Stomach (tissue), 9 donors: Measurements from ENCODE around the gene PAK6. TPM values are rescaled to one million over a fixed set of nuclear protein-coding genes. Genes with fewer than 3 reads are reported as not detected.

Experiments
- DNase-seq, 2 donors: peaks; one replicate each; pipeline versions ENCODE4 v3.0.0 to v3.0.0-alpha.2; 2013 to 2019
- H3K27ac ChIP-seq, 5 donors: fragments of 200-600 bp in 4 of 5; sonication (generic) in 4 of 5; one replicate each; pipeline ENCODE4 v1.5.1; 2013 to 2019; ENCODE audit warnings: mild to moderate bottlenecking in 1 of 5, moderate library complexity in 1 of 5
- H3K27me3 ChIP-seq, 3 donors: fragments of 200-600 bp; sonication (generic); one replicate each; pipeline ENCODE4 v1.5.1; 2017 to 2019; ENCODE audit warnings: mixed run types in 1 of 3
- H3K36me3 ChIP-seq, 4 donors: fragments of 200-600 bp; sonication (generic); 1 replicate in 3 of 4; 2 replicates in 1 of 4; pipeline ENCODE4 v1.5.1; 2016 to 2019
- H3K4me1 ChIP-seq, 4 donors: fragments of 200-600 bp; sonication (generic); one replicate each; pipeline ENCODE4 v1.5.1; 2016 to 2019
- H3K4me3 ChIP-seq, 4 donors: fragments of 200-600 bp; sonication (generic) in 3 of 4; one replicate each; pipeline ENCODE4 v1.5.1; 2016 to 2019; ENCODE audit warnings: mild to moderate bottlenecking in 1 of 4
- H3K9me3 ChIP-seq, 4 donors: fragments of 200-600 bp; sonication (generic); one replicate each; pipeline ENCODE4 v1.5.1; 2016 to 2019
- EP300 ChIP-seq: sonication (generic); formaldehyde crosslinking; IDR thresholded peaks from one replicate; pipeline ENCODE4 v1.6.1; 2017; ENCODE audit warnings: antibody characterized with exemption
- POLR2A ChIP-seq, 4 donors: fragments of 450-650 bp; IDR thresholded peaks; one replicate each; pipeline ENCODE4 v1.6.1; 2016; ENCODE audit warnings: antibody characterized with exemption in 4 of 4, control low read depth in 2 of 4, mild to moderate bottlenecking in 1 of 4, moderate library complexity in 1 of 4
- POLR2AphosphoS5 ChIP-seq, 3 donors: sonication (generic); formaldehyde crosslinking; IDR thresholded peaks; one replicate each; pipeline ENCODE4 v1.6.1; 2016; ENCODE audit warnings: antibody characterized with exemption in 3 of 3
- WGBS, 5 donors: extraction: QIAGEN DNeasy Blood & Tissue Kit in 3 of 5; methylation state at CpG; one replicate each; pipeline versions ENCODE4 v1.1.5 to v1.1.7; 2013 to 2018; 5-methylcytosine and 5-hydroxymethylcytosine counted together
- intact Hi-C: fragments of 100-400 bp; cut with DNase I; formaldehyde crosslinking; loops from one replicate; pipeline ENCODE4 v1.15.1; 2023; ENCODE audit warnings: low total_unique reads
- polyA plus RNA-seq, 3 donors: library from polyadenylated mRNA; stranded (reverse); fragments of 200-250 nt; gene quantifications; one replicate each; pipeline ENCODE4 v1.2.3, GENCODE V29; 2013
- total RNA-seq, 5 donors: library from RNA; depleted of rRNA; stranded (reverse); fragments of >200 nt; gene quantifications; one replicate each; pipeline versions ENCODE4 v1.1.0 to v1.2.3, GENCODE V29; 2014 to 2016
- TF ChIP-seq, protein P1 (sequence below), 7 experiments: fragments of 450-650 bp in 4 of 7; fragments of 200-600 bp in 3 of 7; sonication (generic) in 3 of 7; IDR thresholded peaks; one replicate each; pipeline ENCODE4 v1.5.1; 2016 to 2019; ENCODE audit warnings: antibody characterized with exemption in 7 of 7, control low read depth in 2 of 7, mild to moderate bottlenecking in 1 of 7
- donor health status: healthy with polysubstance abuse.
- donor health status: Bipolar disorder and iron deficiency.
- donor health status: healthy.

Gene PAK6
- total and polyA plus RNA-seq, 8 donors: under 0.01 to 91.9 (median 6.2) TPM

- TF ChIP-seq POLR2A (IDR thresholded peaks at IDR 0.05): no peak
- TF ChIP-seq, protein P1, sequence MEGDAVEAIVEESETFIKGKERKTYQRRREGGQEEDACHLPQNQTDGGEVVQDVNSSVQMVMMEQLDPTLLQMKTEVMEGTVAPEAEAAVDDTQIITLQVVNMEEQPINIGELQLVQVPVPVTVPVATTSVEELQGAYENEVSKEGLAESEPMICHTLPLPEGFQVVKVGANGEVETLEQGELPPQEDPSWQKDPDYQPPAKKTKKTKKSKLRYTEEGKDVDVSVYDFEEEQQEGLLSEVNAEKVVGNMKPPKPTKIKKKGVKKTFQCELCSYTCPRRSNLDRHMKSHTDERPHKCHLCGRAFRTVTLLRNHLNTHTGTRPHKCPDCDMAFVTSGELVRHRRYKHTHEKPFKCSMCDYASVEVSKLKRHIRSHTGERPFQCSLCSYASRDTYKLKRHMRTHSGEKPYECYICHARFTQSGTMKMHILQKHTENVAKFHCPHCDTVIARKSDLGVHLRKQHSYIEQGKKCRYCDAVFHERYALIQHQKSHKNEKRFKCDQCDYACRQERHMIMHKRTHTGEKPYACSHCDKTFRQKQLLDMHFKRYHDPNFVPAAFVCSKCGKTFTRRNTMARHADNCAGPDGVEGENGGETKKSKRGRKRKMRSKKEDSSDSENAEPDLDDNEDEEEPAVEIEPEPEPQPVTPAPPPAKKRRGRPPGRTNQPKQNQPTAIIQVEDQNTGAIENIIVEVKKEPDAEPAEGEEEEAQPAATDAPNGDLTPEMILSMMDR (IDR thresholded peaks at IDR 0.05): no peak
- no peak for TF ChIP-seq EP300
- no peak for TF ChIP-seq POLR2AphosphoS5 (IDR thresholded peaks at IDR 0.05)
- no peak for DNase-seq
- no peak overlapping the region for H3K27ac ChIP-seq
- no peaks in the 10 kb centered on the region for H3K9me3 ChIP-seq
- intact Hi-C loops: no loop called here
- peaks cover 4 to 20% (median 6%) of the 10 kb centered on the region in 4 donors for H3K4me1 ChIP-seq
- no peaks in the 10 kb centered on the region for H3K36me3 ChIP-seq
- H3K4me3 ChIP-seq: no peak overlapping the region
- peaks cover 0 to 9% (median 0%) of the 10 kb centered on the region in 3 donors for H3K27me3 ChIP-seq
- WGBS, 5 donors: 89 to 96% (median 93%) methylated on average over 11 of the region's 11 CpGs
Measured at GRCh38 chr15:40233727-40234577, 4.9 kb upstream of the PAK6 start.

DNA sequence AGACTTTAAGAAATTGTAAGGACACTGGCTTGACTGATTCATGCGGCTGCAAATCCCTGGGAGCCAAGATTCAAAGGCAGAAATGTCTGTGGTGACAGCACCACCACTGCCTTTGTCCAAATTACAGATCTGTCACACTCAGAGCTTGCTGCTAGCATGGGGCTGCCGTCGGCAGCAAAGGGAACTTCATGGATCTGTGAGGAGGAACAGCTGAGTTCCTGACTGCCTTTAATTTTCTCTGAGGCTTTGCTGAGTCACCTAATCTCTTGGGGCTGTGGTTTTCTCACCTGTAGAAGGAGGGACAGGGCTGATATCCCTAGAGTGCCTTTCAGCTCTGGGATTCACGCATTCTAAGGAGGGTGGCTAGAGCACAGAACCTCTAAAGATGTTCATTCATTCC, 4.1 kb upstream of the PAK6 start:
- Histone ChIP-seq H3K4me1 (peaks cover 10 to 28% (median 13%) of the 10 kb centered on the region in 4 donors), H3K9me3 (no peaks in the 10 kb centered on the region), H3K36me3 (no peaks in the 10 kb centered on the region), H3K27me3 (peaks cover 0 to 18% (median 2%) of the 10 kb centered on the region in 3 donors), H3K27ac (no peak overlapping the region), H3K4me3 (no peak overlapping the region)
- intact Hi-C loops: no loop called here
- 66 to 74% (median 70%) methylated on average over 4 of the region's 4 CpGs for WGBS, 5 donors
- no peak for DNase-seq
- TF ChIP-seq EP300 (no peak), POLR2A (IDR thresholded peaks at IDR 0.05) (no peak), POLR2AphosphoS5 (IDR thresholded peaks at IDR 0.05) (no peak)
- TF ChIP-seq, protein P1 (IDR thresholded peaks at IDR 0.05): no peak

DNA sequence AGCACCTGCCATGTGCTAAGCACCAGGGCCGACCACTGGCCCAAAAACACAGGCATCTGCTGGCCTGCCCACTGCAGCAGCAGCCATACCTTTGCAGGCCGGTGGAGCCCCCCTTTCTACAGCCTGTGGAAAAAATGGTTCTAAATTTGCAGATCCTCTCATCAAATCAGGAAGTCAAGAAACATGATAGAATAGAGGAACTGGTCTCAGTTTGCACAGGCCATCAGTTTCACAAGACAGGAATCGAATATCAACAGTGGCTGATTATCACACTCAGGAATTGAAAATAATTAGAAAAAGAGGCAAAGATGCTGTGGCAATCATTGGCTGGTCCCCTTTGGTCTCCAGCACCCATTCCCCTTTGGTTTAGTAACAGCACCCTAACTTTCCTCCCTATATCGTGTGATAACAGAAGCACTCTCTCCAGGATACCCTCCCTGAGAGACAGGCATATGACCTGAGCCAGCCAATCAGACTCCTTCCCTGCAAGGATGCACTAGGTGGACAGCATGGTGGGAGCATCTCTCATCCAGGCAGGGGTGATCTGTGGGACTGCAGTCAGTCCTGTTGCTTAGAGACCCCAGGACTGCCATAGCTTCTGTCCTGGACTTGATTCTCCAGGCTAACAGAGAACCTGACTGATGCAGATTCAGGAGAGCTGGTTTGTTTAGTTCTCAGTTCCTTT, 3.5 kb upstream of the PAK6 start:
- no peak overlapping the region for H3K27ac ChIP-seq
- WGBS, 5 donors: 67 to 88% (median 79%) methylated on average over 4 of the region's 4 CpGs
- H3K36me3 ChIP-seq: no peaks in the 10 kb centered on the region
- no peak for TF ChIP-seq EP300
- TF ChIP-seq, protein P1 (IDR thresholded peaks at IDR 0.05): no peak
- no peak for TF ChIP-seq POLR2AphosphoS5 (IDR thresholded peaks at IDR 0.05)
- TF ChIP-seq POLR2A (IDR thresholded peaks at IDR 0.05): no peak
- no peak for DNase-seq
- H3K27me3 ChIP-seq: peaks cover 0 to 23% (median 7%) of the 10 kb centered on the region in 3 donors
- peaks cover 10 to 32% (median 13%) of the 10 kb centered on the region in 4 donors for H3K4me1 ChIP-seq
- no peaks in the 10 kb centered on the region for H3K9me3 ChIP-seq
- intact Hi-C loops: no loop called here
- no peak overlapping the region for H3K4me3 ChIP-seq

DNA sequence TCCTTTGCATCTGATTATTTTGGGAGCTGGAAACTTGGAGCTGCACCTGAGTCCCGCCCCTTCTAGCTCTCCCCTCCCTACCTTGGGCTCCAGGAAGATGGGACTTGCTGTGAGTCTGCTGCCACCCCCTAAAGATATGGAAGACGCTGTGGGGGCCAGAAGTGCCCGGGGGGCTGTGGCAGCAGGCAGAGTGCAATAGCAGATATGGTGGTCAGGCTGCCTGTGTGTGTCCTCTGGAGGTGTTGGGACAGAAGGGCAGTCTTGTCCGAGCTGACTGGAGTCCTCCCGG, 485 bp downstream of the PAK6 start:
- peaks cover 0 to 33% (median 7%) of the 10 kb centered on the region in 3 donors for H3K27me3 ChIP-seq
- H3K9me3 ChIP-seq: no peaks in the 10 kb centered on the region
- no peaks in the 10 kb centered on the region for H3K36me3 ChIP-seq
- intact Hi-C loops: no loop called here
- DNase-seq: no peak
- peak overlapping the region in 2 of 5 donors; percentile 30 to 48 for H3K27ac ChIP-seq
- WGBS, 5 donors: 23 to 49% (median 36%) methylated on average over 4 to 5 of the region's 5 CpGs
- peaks cover 10 to 26% (median 13%) of the 10 kb centered on the region in 4 donors for H3K4me1 ChIP-seq
- H3K4me3 ChIP-seq: peak overlapping the region; percentile 34 to 46 (median 38)
- TF ChIP-seq POLR2AphosphoS5 (IDR thresholded peaks at IDR 0.05) (no peak), EP300 (no peak)
- TF ChIP-seq, protein P1 (IDR thresholded peaks at IDR 0.05): no peak
